ENCODE data around the gene SKI.
A peak's percentile ranks its signal among the peaks of the same experiment; 100 is the strongest.

SKI gene

GRCh38 chr1:2229037-2229864 is 1.1 kb downstream of the SKI start:
- ATAC-seq (peak; percentile 12), DNase-seq (ENCODE audit: low spot score in 2 of 2) (peak in 1 of 2 donors; percentile 83)
- peaks cover 57% of the 10 kb centered on the region for H3K36me3 Mint-ChIP-seq
- H3K27ac Mint-ChIP-seq, result peak overlapping the region; percentile 86
- H3K4me1 Mint-ChIP-seq, result peaks cover 57% of the 10 kb centered on the region
- peak overlapping the region; percentile 93 for H3K4me3 Mint-ChIP-seq
- H3K9me3 Mint-ChIP-seq, result no peaks in the 10 kb centered on the region

- DNase-seq (ENCODE audit: low spot score in 2 of 2) (no peak), ATAC-seq (no peak)
- Mint-ChIP-seq H3K36me3 (peaks cover 57% of the 10 kb centered on the region), H3K4me1 (peaks cover 63% of the 10 kb centered on the region), H3K27ac (peak overlapping the region; percentile 86), H3K4me3 (peak overlapping the region; percentile 93), H3K9me3 (no peaks in the 10 kb centered on the region)
Measured at GRCh38 chr1:2229911-2230731, 2.0 kb downstream of the SKI start.

- Mint-ChIP-seq H3K27ac (peak overlapping the region; percentile 68), H3K9me3 (no peaks in the 10 kb centered on the region), H3K4me3 (peak overlapping the region; percentile 93), H3K4me1 (peaks cover 71% of the 10 kb centered on the region), H3K36me3 (peaks cover 51% of the 10 kb centered on the region)
- no peak for ATAC-seq
- peak in 1 of 2 donors; percentile 74 for DNase-seq (ENCODE audit: low spot score in 2 of 2)
Measured at GRCh38 chr1:2230781-2231531, 2.8 kb downstream of the SKI start.

- no peak for ATAC-seq
- Mint-ChIP-seq H3K36me3 (peaks cover 44% of the 10 kb centered on the region), H3K4me3 (peak overlapping the region; percentile 93), H3K9me3 (no peaks in the 10 kb centered on the region), H3K27ac (peak overlapping the region; percentile 68), H3K4me1 (peaks cover 69% of the 10 kb centered on the region)
- DNase-seq (ENCODE audit: low spot score in 2 of 2), result peak in 1 of 2 donors; percentile 72
Measured at GRCh38 chr1:2231532-2232254, 3.6 kb downstream of the SKI start.

GRCh38 chr1:2232255-2232915 is 4.3 kb downstream of the SKI start:
- no peak for DNase-seq (ENCODE audit: low spot score in 2 of 2)

GRCh38 chr1:2232916-2233438 is 4.9 kb downstream of the SKI start:
- DNase-seq (ENCODE audit: low spot score in 2 of 2) (no peak), ATAC-seq (no peak)
- Mint-ChIP-seq H3K9me3 (no peaks in the 10 kb centered on the region), H3K4me1 (peaks cover 81% of the 10 kb centered on the region), H3K36me3 (peaks cover 44% of the 10 kb centered on the region), H3K27ac (no peak overlapping the region), H3K4me3 (peak overlapping the region; percentile 93)

More at GRCh38 chr1:2232255-2232915, 4.3 kb downstream of the SKI start:
- Mint-ChIP-seq H3K36me3 (peaks cover 44% of the 10 kb centered on the region), H3K4me3 (peak overlapping the region; percentile 93), H3K4me1 (peaks cover 76% of the 10 kb centered on the region), H3K9me3 (no peaks in the 10 kb centered on the region), H3K27ac (peak overlapping the region; percentile 68)
- no peak for ATAC-seq

- peaks cover 81% of the 10 kb centered on the region for H3K4me1 Mint-ChIP-seq
- no peak overlapping the region for H3K27ac Mint-ChIP-seq
- H3K9me3 Mint-ChIP-seq, result no peaks in the 10 kb centered on the region
- DNase-seq (ENCODE audit: low spot score in 2 of 2) (no peak), ATAC-seq (no peak)
- peaks cover 44% of the 10 kb centered on the region for H3K36me3 Mint-ChIP-seq
- peak overlapping the region; percentile 93 for H3K4me3 Mint-ChIP-seq
Measured at GRCh38 chr1:2233468-2233867, 5.3 kb downstream of the SKI start.

GRCh38 chr1:2233997-2234761 is 6.1 kb downstream of the SKI start:
- H3K4me1 Mint-ChIP-seq, result peaks cover 81% of the 10 kb centered on the region
- DNase-seq (ENCODE audit: low spot score in 2 of 2), result peak in 1 of 2 donors; percentile 76
- H3K27ac Mint-ChIP-seq, result peak overlapping the region; percentile 91
- ATAC-seq, result peak; percentile 84
- peaks cover 39% of the 10 kb centered on the region for H3K36me3 Mint-ChIP-seq
- peak overlapping the region; percentile 93 for H3K4me3 Mint-ChIP-seq
- H3K9me3 Mint-ChIP-seq, result no peaks in the 10 kb centered on the region

- H3K4me3 Mint-ChIP-seq, result peak overlapping the region; percentile 93
- no peaks in the 10 kb centered on the region for H3K9me3 Mint-ChIP-seq
- ATAC-seq (peak; percentile 33), DNase-seq (ENCODE audit: low spot score in 2 of 2) (no peak)
- H3K36me3 Mint-ChIP-seq, result peaks cover 33% of the 10 kb centered on the region
- H3K4me1 Mint-ChIP-seq, result peaks cover 81% of the 10 kb centered on the region
- peak overlapping the region; percentile 91 for H3K27ac Mint-ChIP-seq
Measured at GRCh38 chr1:2234762-2235113, 6.6 kb downstream of the SKI start.

GRCh38 chr1:2235300-2235998 is 7.3 kb downstream of the SKI start:
- Mint-ChIP-seq H3K4me3 (peak overlapping the region; percentile 93), H3K4me1 (peaks cover 84% of the 10 kb centered on the region), H3K36me3 (peaks cover 27% of the 10 kb centered on the region), H3K27ac (peak overlapping the region; percentile 91), H3K9me3 (no peaks in the 10 kb centered on the region)
- ATAC-seq (no peak), DNase-seq (ENCODE audit: low spot score in 2 of 2) (no peak)

- H3K27ac Mint-ChIP-seq, result peak overlapping the region; percentile 58
- no peaks in the 10 kb centered on the region for H3K9me3 Mint-ChIP-seq
- peaks cover 78% of the 10 kb centered on the region for H3K4me1 Mint-ChIP-seq
- peaks cover 27% of the 10 kb centered on the region for H3K36me3 Mint-ChIP-seq
- ATAC-seq (no peak), DNase-seq (ENCODE audit: low spot score in 2 of 2) (no peak)
- peak overlapping the region; percentile 30 for H3K4me3 Mint-ChIP-seq
Measured at GRCh38 chr1:2236695-2237677, 8.9 kb downstream of the SKI start.

GRCh38 chr1:2237773-2238172 is 9.7 kb downstream of the SKI start:
- ATAC-seq, result no peak
- peak overlapping the region; percentile 30 for H3K4me3 Mint-ChIP-seq
- H3K9me3 Mint-ChIP-seq, result no peaks in the 10 kb centered on the region
- H3K4me1 Mint-ChIP-seq, result peaks cover 78% of the 10 kb centered on the region
- peak overlapping the region; percentile 58 for H3K27ac Mint-ChIP-seq
- peaks cover 28% of the 10 kb centered on the region for H3K36me3 Mint-ChIP-seq
- DNase-seq (ENCODE audit: low spot score in 2 of 2), result no peak

Measured in stimulated activated effector memory CD8-positive, alpha-beta T cell treated with anti-CD3 and anti-CD28 coated beads, Interleukin-12 subunit alpha, Interleukin-12 subunit beta, amount 100 ng/mL, for 72 hours (primary cell).